Measurements from ENCODE around the gene ST3GAL2.

Gene ST3GAL2

GRCh38 chr16:70438969-70439862 is at the start of gene ST3GAL2:
Gene ST3GAL2 (minus strand): TSS chr16:70439100. CDS start chr16:70398530, 40,570 bp downstream.
- DNase-seq: peak; percentile 96

- DNase-seq: no peak
Measured at GRCh38 chr16:70484867-70485266, 46.0 kb upstream of the ST3GAL2 start.

- DNase-seq: no peak
Measured at GRCh38 chr16:70483426-70483825, 44.5 kb upstream of the ST3GAL2 start.

- DNase-seq: no peak
Measured at GRCh38 chr16:70482624-70483023, 43.7 kb upstream of the ST3GAL2 start.

GRCh38 chr16:70481929-70482536 is 43.1 kb upstream of the ST3GAL2 start:
- DNase-seq: no peak

GRCh38 chr16:70480127-70481105 is 41.5 kb upstream of the ST3GAL2 start:
- DNase-seq: no peak

- no peak for DNase-seq
Measured at GRCh38 chr16:70478912-70479341, 40.0 kb upstream of the ST3GAL2 start.

GRCh38 chr16:70478169-70478568 is 39.3 kb upstream of the ST3GAL2 start:
- no peak for DNase-seq

- DNase-seq: no peak
Measured at GRCh38 chr16:70476272-70477020, 37.5 kb upstream of the ST3GAL2 start.

GRCh38 chr16:70475054-70475871 is 36.4 kb upstream of the ST3GAL2 start:
- DNase-seq: no peak

- no peak for DNase-seq
Measured at GRCh38 chr16:70474320-70475053, 35.6 kb upstream of the ST3GAL2 start.

- peak; percentile 2 for DNase-seq
Measured at GRCh38 chr16:70473446-70474319, 34.8 kb upstream of the ST3GAL2 start.

GRCh38 chr16:70472786-70473433 is 34.0 kb upstream of the ST3GAL2 start:
- DNase-seq: no peak

- peak; percentile 18 for DNase-seq
Measured at GRCh38 chr16:70470927-70471341, 32.0 kb upstream of the ST3GAL2 start.

- DNase-seq: no peak
Measured at GRCh38 chr16:70470141-70470926, 31.4 kb upstream of the ST3GAL2 start.

GRCh38 chr16:70468776-70469525 is 30.1 kb upstream of the ST3GAL2 start:
- no peak for DNase-seq

- DNase-seq: no peak
Measured at GRCh38 chr16:70467608-70468007, 28.7 kb upstream of the ST3GAL2 start.

Measured in OCI-M1 (cell line).